PC-3 (cell line): ENCODE data around the gene GALNT18. TPM values are rescaled to one million over a fixed set of nuclear protein-coding genes. Genes with fewer than 3 reads are reported as not detected.

Experiments used
- ATAC-seq: fragments of 200-7000 bp; cut with Tn5 transposase; 2 replicates; pipeline ENCODE4 v1.9.1; 2020; ENCODE audit warnings: mild to moderate bottlenecking, moderate library complexity
- BruUV-seq: library from RNA; stranded (reverse); fragments of 400-500 nt; replicated peaks from 2 replicates; lab custom pipeline; 2021; lab: Mats Ljungman, UMichigan
- CTCF ChIA-PET: fragments of 300-600 bp; sonication (Branson Sonifier 250); formaldehyde crosslinking; loops from one replicate; lab custom pipeline; 2022; ENCODE audit warnings: antibody characterized with exemption; lab: Charles Lee
- POLR2A ChIA-PET: fragments of 300-600 bp; sonication (Branson Sonifier 250); formaldehyde crosslinking; loops from one replicate; lab custom pipeline; 2022; ENCODE audit warnings: antibody characterized with exemption; ENCODE audit not compliant: unreplicated experiment; lab: Charles Lee
- DNase-seq: peaks from one replicate; pipeline ENCODE4 v3.0.0-alpha.2; 2015
- H2AFZ ChIP-seq: fragments of 300-600 bp; sonication (generic); 2 replicates; pipeline ENCODE4 v1.6.0; 2016; ENCODE audit warnings: antibody characterized with exemption, low read length
- H3F3A ChIP-seq: fragments of 300-600 bp; sonication (generic); one replicate; pipeline ENCODE4 v1.6.0; 2017; ENCODE audit warnings: antibody characterized with exemption, low read length, control low read depth, mild to moderate bottlenecking; ENCODE audit not compliant: unreplicated experiment
- H3K27ac ChIP-seq: fragments of 300-600 bp; sonication (generic); 2 replicates; pipeline ENCODE4 v1.5.1; 2016; ENCODE audit warnings: mild to moderate bottlenecking, low read length
- H3K27me3 ChIP-seq: fragments of 300-600 bp; sonication (generic); 2 replicates; pipeline ENCODE4 v1.6.1; 2016; ENCODE audit warnings: low read length, mixed read lengths
- H3K36me3 ChIP-seq: fragments of 300-600 bp; sonication (generic); 2 replicates; pipeline ENCODE4 v1.6.1; 2016; ENCODE audit warnings: low read depth, mixed run types, low read length, mixed read lengths
- H3K4me1 ChIP-seq: fragments of 300-600 bp; sonication (generic); 2 replicates; pipeline ENCODE4 v1.5.1; 2016; ENCODE audit warnings: low read length; ENCODE audit not compliant: insufficient read depth
- H3K4me2 ChIP-seq: fragments of 300-600 bp; sonication (generic); 2 replicates; pipeline ENCODE4 v1.6.0; 2016; ENCODE audit warnings: low read length
- H3K4me3 ChIP-seq: fragments of 300-600 bp; sonication (generic); 2 replicates; pipeline ENCODE4 v1.5.1; 2016; ENCODE audit warnings: mild to moderate bottlenecking, low read length, mixed read lengths
- H3K79me2 ChIP-seq: fragments of 300-600 bp; sonication (generic); 2 replicates; pipeline ENCODE4 v1.6.1; 2017; ENCODE audit warnings: low read length, mixed read lengths
- H3K9ac ChIP-seq: fragments of 300-600 bp; sonication (generic); 2 replicates; pipeline ENCODE4 v1.6.0; 2016; ENCODE audit warnings: mild to moderate bottlenecking, low read length
- H3K9me2 ChIP-seq: fragments of 300-600 bp; sonication (generic); replicated peaks from 2 replicates; pipeline ENCODE4 v1.6.1; 2016; ENCODE audit warnings: mixed run types, low read length, mixed read lengths
- H3K9me3 ChIP-seq: fragments of 300-600 bp; sonication (generic); 2 replicates; pipeline ENCODE4 v1.6.1; 2016; ENCODE audit warnings: low read length, mixed read lengths
- H4K20me1 ChIP-seq: fragments of 300-600 bp; sonication (generic); 2 replicates; pipeline ENCODE4 v1.6.1; 2016; ENCODE audit warnings: low read length, mixed read lengths
- EZH2 ChIP-seq: fragments of 300-600 bp; sonication (generic); IDR thresholded peaks from one replicate; pipeline ENCODE4 v1.6.1; 2017; ENCODE audit warnings: antibody characterized with exemption, mild to moderate bottlenecking, low read length; ENCODE audit not compliant: unreplicated experiment
- EZH2phosphoT487 ChIP-seq: fragments of 300-600 bp; sonication (generic); IDR thresholded peaks from 2 replicates; pipeline ENCODE4 v1.6.1; 2018; ENCODE audit warnings: mild to moderate bottlenecking, antibody characterized with exemption, low read length, borderline replicate concordance
- intact Hi-C: fragments of 100-400 bp; cut with micrococcal nuclease; formaldehyde crosslinking; loops from 2 replicates; pipeline ENCODE4 v1.9.0; 2023
- total RNA-seq: library from RNA; depleted of rRNA; stranded (reverse); fragments of >200 nt; gene quantifications from 2 replicates; pipeline ENCODE4 v1.2.3, GENCODE V29; 2014
- TF ChIP-seq, protein P1 (sequence below): fragments of 300-600 bp; sonication (generic); conservative IDR thresholded peaks from 2 replicates; pipeline ENCODE4 v1.5.1; 2017; ENCODE audit warnings: antibody characterized with exemption, low read depth, mild to moderate bottlenecking, low read length

The GALNT18 gene
- total RNA-seq, 1 experiment from 2014 or later = 34.5 TPM

DNA sequence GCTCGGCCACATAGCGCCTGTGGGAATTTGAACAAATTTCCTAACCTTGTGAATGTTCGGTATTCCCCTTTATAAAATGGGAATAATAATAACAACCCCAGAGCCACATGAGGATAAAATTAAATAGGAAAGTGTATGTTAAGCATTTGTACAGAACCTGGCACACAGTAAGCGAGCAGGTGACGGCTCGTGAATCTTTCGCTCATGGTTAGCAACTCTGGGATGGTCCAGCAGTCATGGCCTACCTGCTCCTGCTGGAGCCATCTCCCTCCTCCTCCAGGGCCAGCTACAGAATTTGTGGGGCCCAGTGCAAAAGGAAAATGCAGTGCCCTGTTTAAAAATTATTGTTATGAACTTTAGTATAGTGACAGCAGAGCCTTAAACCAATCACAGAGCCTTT lies 180.3 kb downstream of the GALNT18 start:
- H3K9me2 ChIP-seq = no peaks in the 10 kb centered on the region
- no peak for ATAC-seq
- no peaks in the 10 kb centered on the region for H3K9me3 ChIP-seq
- intact Hi-C loops = no loop called here
- no peaks in the 10 kb centered on the region for H3K36me3 ChIP-seq
- H3K27ac ChIP-seq = no peak overlapping the region
- ChIA-PET CTCF (no interaction called here), POLR2A (no interaction called here)
- no peaks in the 10 kb centered on the region for H3K27me3 ChIP-seq
- H3K79me2 ChIP-seq = no peaks in the 10 kb centered on the region
- H3K4me3 ChIP-seq = no peak overlapping the region
- BruUV-seq = no TSS peak
- H3F3A ChIP-seq = no peaks in the 10 kb centered on the region
- H3K9ac ChIP-seq = no peak overlapping the region
- H4K20me1 ChIP-seq = no peaks in the 10 kb centered on the region
- no peak overlapping the region for H3K4me2 ChIP-seq
- DNase-seq = no peak
- H3K4me1 ChIP-seq = no peaks in the 10 kb centered on the region
- TF ChIP-seq EZH2phosphoT487 (no peak), EZH2 (no peak)
- TF ChIP-seq, protein P1, sequence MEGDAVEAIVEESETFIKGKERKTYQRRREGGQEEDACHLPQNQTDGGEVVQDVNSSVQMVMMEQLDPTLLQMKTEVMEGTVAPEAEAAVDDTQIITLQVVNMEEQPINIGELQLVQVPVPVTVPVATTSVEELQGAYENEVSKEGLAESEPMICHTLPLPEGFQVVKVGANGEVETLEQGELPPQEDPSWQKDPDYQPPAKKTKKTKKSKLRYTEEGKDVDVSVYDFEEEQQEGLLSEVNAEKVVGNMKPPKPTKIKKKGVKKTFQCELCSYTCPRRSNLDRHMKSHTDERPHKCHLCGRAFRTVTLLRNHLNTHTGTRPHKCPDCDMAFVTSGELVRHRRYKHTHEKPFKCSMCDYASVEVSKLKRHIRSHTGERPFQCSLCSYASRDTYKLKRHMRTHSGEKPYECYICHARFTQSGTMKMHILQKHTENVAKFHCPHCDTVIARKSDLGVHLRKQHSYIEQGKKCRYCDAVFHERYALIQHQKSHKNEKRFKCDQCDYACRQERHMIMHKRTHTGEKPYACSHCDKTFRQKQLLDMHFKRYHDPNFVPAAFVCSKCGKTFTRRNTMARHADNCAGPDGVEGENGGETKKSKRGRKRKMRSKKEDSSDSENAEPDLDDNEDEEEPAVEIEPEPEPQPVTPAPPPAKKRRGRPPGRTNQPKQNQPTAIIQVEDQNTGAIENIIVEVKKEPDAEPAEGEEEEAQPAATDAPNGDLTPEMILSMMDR = no peak
- no peak overlapping the region for H2AFZ ChIP-seq

DNA sequence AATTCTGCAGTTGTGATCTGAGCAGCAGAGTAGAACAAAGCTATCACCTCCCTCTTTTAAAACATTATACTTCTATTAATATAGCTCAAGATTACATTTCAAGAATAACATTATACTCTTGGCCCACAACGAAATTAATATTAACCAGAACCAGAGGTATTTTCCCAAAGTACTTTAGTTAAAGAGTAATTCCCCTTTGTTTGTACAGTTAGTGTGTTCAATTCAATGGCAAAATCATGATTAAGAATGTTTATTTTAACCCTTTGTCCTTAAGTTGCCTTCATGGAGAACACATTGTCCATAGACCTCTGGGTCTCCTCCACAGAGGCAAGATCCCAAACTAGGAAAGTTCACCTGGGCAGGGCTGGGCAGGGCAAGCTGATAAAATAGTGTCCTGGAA lies 180.7 kb downstream of the GALNT18 start:
- no peak for ATAC-seq
- no peaks in the 10 kb centered on the region for H3K36me3 ChIP-seq
- DNase-seq = no peak
- intact Hi-C loops = no loop called here
- TF ChIP-seq EZH2phosphoT487 = no peak
- TF ChIP-seq, protein P1 = no peak
- no peak for TF ChIP-seq EZH2
- no peak overlapping the region for H3K4me3 ChIP-seq
- CTCF ChIA-PET = no interaction called here
- H3K27me3 ChIP-seq = no peaks in the 10 kb centered on the region
- H3K9ac ChIP-seq = no peak overlapping the region
- H2AFZ ChIP-seq = no peak overlapping the region
- POLR2A ChIA-PET = no interaction called here
- H4K20me1 ChIP-seq = no peaks in the 10 kb centered on the region
- H3F3A ChIP-seq = no peaks in the 10 kb centered on the region
- no peaks in the 10 kb centered on the region for H3K79me2 ChIP-seq
- H3K4me1 ChIP-seq = no peaks in the 10 kb centered on the region
- H3K4me2 ChIP-seq = no peak overlapping the region
- no peaks in the 10 kb centered on the region for H3K9me3 ChIP-seq
- H3K27ac ChIP-seq = no peak overlapping the region
- no TSS peak for BruUV-seq
- no peaks in the 10 kb centered on the region for H3K9me2 ChIP-seq

DNA sequence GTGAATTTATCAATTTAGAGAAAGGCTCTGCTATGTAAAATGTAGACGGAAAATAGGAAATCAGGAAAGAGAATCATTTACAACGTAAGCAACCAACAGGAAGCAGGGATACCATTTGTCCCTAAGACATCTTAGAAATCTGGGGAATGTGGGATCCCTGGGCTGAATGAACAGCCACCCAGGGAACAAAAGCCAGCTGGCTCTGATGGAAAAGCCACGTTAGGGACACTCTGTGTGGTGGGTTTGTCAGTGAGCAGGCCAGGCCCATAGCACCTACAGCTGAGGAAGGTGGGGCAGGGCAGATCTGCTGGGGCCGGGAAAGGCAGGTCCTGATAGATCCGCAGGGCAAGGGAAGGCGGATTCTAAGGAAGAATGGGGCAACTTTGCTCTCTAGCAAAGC lies 181.7 kb downstream of the GALNT18 start:
- no peaks in the 10 kb centered on the region for H3K4me1 ChIP-seq
- CTCF ChIA-PET = no interaction called here
- no peak overlapping the region for H2AFZ ChIP-seq
- no peaks in the 10 kb centered on the region for H3K36me3 ChIP-seq
- ATAC-seq (no peak), DNase-seq (no peak)
- H3K27ac ChIP-seq = no peak overlapping the region
- POLR2A ChIA-PET = no interaction called here
- no peaks in the 10 kb centered on the region for H3K27me3 ChIP-seq
- H3K4me2 ChIP-seq = no peak overlapping the region
- intact Hi-C loops = no loop called here
- TF ChIP-seq EZH2 (no peak), EZH2phosphoT487 (no peak)
- TF ChIP-seq, protein P1 = no peak
- BruUV-seq = no TSS peak
- no peak overlapping the region for H3K9ac ChIP-seq
- H3K4me3 ChIP-seq = no peak overlapping the region
- no peaks in the 10 kb centered on the region for H3K9me3 ChIP-seq
- H3K9me2 ChIP-seq = no peaks in the 10 kb centered on the region
- no peaks in the 10 kb centered on the region for H3K79me2 ChIP-seq
- no peaks in the 10 kb centered on the region for H4K20me1 ChIP-seq
- H3F3A ChIP-seq = no peaks in the 10 kb centered on the region
